HUDEP-2 (cell line): Measurements from ENCODE around the gene TEX51.

Experiments
- DNase-seq, 76 experiments: peaks; one replicate each; lab custom pipeline; 2025; ENCODE audit not compliant: unreplicated experiment in 76 of 76; lab: John Stamatoyannopoulos, UW

TEX51 gene

DNA sequence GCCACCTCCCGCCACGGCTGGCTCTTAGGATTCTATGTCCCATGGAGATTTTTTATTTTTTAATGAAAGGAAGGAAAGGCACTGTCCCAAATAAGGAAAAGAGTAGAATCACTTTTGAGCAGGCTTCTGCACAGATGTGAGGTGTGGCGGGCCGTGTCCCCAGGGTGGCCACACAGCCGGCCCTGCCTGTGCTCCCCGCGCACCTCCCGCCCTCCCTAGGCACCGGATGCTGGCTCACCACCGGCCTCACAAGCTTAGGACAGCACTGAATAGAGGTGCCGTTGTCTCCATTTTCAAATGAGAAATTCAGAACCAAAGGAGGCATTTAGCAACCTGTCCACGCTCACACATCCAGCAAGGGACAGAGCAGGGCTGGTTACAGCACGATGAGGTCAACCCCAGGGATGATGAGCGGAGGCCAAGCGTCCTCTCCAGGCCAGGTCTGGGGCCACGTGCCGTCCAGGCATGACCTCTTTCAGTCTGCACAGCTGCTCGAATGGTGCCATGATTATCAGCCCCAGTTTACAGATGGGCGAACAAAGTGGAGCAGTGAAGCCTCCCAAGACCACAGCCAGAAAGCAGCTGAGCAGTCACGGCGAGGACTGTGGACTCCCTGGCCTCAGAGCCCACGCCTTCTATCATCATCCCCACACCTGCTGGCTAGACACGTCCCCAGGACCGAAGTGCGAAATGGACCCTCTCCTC is 20.7 kb upstream of the TEX51 start:
- no peak for DNase-seq

DNA sequence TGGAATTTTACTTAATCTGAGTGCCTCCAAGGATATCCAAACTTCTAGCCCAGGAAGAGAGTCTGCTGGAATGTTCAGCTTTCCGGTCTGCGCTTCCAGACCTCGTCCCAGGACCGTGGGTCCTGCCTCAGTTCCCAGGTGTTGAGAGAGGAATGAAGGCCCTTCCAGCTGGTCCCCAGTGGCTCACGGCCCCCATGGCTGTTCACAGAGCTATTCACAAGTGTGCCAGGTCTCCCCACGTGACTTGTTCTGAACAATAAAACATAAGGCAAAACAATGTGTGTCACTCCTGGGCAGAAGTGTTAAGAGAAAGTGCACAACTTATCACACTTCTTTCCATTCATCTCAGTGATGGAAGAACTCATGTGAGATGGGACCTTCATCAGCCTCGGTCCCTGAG is 20.1 kb upstream of the TEX51 start:
- DNase-seq = no peak

DNA sequence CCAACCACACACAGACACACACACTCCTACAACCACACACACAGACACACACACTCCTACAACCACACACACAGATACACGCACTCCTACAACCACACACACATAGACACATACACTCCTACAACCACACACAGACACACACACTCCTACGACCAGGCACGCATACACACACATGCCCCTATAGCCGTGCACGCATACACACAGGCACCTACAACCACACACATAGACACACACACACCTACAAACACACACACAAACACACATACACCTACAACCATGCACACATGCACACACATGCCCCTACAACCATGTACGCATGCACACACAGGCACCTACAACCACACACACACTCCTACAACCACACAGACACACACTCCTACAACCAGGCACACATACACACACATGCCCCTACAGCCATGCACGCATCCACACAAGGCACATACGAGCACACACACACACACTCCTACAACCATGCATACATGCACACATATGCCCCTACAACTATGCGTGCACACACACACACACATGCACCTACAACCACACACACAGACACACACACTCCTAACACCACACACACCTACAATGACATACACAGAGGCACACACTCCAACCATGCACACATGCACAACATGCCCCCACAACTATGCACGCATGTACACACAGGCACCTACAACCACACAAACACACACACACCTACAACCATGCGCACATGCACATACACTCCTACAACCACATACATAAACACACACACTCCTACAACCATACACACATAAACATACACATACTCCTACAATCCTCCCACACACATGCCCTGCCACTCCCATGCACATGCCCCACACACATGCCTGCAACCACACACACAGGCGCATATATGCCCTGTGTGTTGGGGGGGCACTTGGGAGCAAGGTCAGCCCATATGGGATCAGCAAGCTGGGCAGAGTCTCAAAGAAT is 19.1 kb upstream of the TEX51 start:
- DNase-seq = no peak

DNA sequence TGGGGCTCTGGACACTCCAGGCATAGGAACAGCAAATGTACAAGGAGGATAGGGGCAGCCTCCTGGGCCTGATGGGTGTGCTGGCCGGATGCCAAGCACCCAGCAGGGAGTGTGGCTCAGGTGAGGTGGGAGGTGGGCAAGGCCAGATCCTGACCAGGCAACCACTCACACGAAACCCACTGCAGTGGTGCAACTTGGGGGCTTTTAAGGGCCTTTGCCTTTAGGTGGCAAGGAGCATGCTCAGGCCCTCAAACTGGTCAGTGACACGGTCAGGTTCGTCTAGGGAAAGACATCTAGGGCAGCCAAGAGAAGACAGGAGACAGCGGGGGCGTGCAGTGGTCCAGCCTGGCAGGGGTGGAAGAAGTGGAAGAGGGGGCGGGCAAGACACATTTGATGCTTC is 18.4 kb upstream of the TEX51 start:
- no peak for DNase-seq

DNA sequence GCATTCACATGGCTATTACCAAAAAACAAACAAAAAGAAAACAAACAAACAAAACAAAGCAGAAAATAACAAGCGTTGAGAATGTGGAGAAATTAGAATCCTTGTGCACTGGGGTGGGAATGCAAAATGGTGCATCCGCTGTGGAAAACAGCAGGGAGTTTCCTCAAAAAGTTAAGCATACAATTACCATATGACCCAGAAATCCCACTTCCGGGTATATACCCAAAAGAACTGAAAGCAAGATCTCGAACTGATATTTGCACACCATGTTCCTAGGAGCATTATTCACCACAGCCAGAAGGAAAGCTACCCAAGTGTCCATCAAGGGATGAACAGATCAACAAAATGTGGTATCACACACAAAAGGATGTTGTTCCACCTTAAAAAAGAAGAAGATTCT is 17.9 kb upstream of the TEX51 start:
- no peak for DNase-seq

GRCh38 chr2:126881591-126881990 is 17.1 kb upstream of the TEX51 start:
- DNase-seq = no peak

GRCh38 chr2:126882181-126882580 is 16.5 kb upstream of the TEX51 start:
- no peak for DNase-seq

- no peak for DNase-seq
Measured at GRCh38 chr2:126882736-126883665, 15.7 kb upstream of the TEX51 start.

- DNase-seq = no peak
Measured at GRCh38 chr2:126883666-126884040, 15.0 kb upstream of the TEX51 start.

GRCh38 chr2:126884861-126885750 is 13.6 kb upstream of the TEX51 start:
- no peak for DNase-seq

DNA sequence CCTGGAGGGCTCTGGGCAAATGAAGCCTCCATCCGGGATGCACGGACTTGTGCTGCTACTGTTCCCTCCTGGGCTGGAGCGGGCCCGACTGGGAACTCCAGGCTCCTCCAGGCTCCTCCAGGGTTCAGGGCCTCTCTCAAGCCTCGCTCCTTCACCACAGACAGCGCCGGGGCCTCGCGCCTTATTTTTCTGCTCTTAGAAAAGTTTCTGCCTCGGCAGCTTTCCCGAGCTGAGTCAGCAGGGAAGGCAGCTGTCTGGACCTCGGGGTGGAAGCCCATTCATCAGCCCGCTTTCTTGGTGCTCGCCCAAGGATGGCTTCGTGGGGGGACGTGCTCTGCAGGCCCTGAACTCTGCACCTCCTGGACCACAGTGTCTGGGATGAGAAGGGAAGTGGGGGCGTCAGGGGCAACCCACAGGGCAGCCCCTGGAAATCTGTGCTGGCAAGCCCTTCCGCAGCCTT is 12.9 kb upstream of the TEX51 start:
- DNase-seq = no peak

GRCh38 chr2:126886211-126886915 is 12.3 kb upstream of the TEX51 start:
- DNase-seq = peak in 50 of 76 experiments; percentile 2 to 67 (median 26)

GRCh38 chr2:126886916-126887280 is 11.8 kb upstream of the TEX51 start:
- no peak for DNase-seq

DNA sequence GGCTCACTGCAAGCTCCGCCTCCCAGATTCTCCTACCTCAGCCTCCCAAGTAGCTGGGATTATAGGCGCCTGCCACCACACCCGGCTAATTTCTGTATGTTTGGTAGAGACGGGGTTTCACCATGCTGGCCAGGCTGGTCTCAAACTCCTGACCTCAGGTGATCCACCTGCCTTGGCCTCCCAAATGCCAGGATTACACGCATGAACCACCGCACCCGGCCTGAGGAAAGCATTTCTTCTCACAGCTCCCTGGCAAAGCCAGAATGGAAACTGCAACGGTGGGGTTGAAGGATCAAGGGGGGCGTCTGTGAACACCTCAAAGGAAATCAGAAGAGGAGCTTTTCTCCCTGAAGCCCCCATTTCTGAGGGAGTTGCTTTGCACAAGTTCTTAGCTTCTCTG is 11.2 kb upstream of the TEX51 start:
- no peak for DNase-seq

DNA sequence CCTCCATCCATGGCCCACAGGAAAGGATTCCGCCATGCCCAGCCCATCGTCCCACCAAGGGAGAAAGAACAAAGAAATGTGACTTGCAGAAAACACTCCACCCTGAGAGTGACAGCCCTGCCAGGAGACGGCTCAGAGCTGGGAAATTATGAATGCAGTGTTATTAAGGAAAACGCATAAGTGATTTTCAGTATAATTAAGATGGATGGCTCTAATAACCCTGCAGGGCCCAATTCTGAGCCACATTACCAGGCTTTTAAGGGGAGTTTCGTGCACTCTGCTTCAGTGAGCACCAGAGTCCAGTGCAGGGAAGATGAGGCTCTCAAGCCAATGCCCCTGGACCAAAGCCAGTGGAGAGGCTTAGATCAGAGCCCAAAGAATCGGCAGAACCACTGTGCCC is 10.6 kb upstream of the TEX51 start:
- no peak for DNase-seq

- no peak for DNase-seq
Measured at GRCh38 chr2:126889071-126889470, 9.6 kb upstream of the TEX51 start.

GRCh38 chr2:126889496-126890135 is 9.1 kb upstream of the TEX51 start:
- no peak for DNase-seq

DNA sequence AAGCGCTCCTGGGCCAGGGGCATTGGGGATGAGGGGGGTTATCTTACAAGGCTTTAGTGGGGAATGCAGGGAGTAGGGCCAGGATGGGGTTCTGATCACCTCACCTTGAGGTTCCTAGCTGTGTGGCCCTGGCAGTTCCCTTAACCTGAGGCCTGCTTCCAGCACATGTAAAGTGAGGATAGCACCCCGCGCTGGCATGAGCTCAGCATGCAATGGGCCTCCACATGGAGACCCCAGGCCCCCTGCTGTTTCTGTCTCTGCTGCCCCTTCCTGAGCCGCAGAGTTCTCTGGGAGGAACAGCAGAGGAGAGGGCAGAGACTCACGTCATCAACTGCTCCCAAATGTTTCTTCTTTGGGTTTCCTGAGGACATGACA is 8.6 kb upstream of the TEX51 start:
- no peak for DNase-seq
